GM12878 (cell line): ENCODE data around the gene IMMP2L. TPM values are rescaled to one million over a fixed set of nuclear protein-coding genes. Genes with fewer than 3 reads are reported as not detected.

ENCODE experiments used
- ATAC-seq: fragments of 200-7000 bp; cut with Tn5 transposase; 3 replicates; pipeline ENCODE4 v1.9.1; 2020; ENCODE audit warnings: mild to moderate bottlenecking, moderate library complexity
- BruUV-seq: library from RNA; stranded (reverse); fragments of 400-500 nt; replicated peaks from 2 replicates; lab custom pipeline; 2021; lab: Mats Ljungman, UMichigan
- CTCF ChIA-PET: fragments of 300-600 bp; sonication (Branson Sonifier 250); formaldehyde crosslinking; extraction: SDS; loops from one replicate; lab custom pipeline; 2021; ENCODE audit warnings: inconsistent platforms; lab: Yijun Ruan, JAX
- POLR2A ChIA-PET: fragments of 350-600 bp; formaldehyde crosslinking; extraction: SDS; loops from one replicate; lab custom pipeline; 2021; ENCODE audit warnings: inconsistent platforms; lab: Charles Lee
- RAD21 ChIA-PET: fragments of 300-600 bp; sonication (Branson Sonifier 250); formaldehyde crosslinking; loops from one replicate; lab custom pipeline; 2023; ENCODE audit warnings: antibody characterized with exemption; ENCODE audit not compliant: unreplicated experiment; lab: Charles Lee
- SMC1A ChIA-PET: fragments of 300-600 bp; sonication (Branson Sonifier 250); formaldehyde crosslinking; loops from one replicate; lab custom pipeline; 2023; ENCODE audit not compliant: unreplicated experiment, uncharacterized antibody; lab: Charles Lee
- DNase-seq: peaks from one replicate; pipeline ENCODE4 v3.0.0-alpha.2; 2011; ENCODE audit warnings: low read depth, low spot score
- FAIRE-seq: peaks from 3 replicates; lab custom pipeline; 2011; peaks lifted over from hg19 to GRCh38; lab: Jason Lieb, UNC
- H2AFZ ChIP-seq: 2 replicates; pipeline ENCODE4 v1.6.0; 2011; ENCODE audit warnings: low read depth, low read length, control low read depth; ENCODE audit not compliant: control insufficient read depth
- H3K27ac ChIP-seq: 2 replicates; pipeline ENCODE4 v1.5.1; 2011; ENCODE audit warnings: control low read depth; ENCODE audit not compliant: control insufficient read depth, insufficient read depth
- H3K27me3 ChIP-seq, 2 experiments: replicated peaks in 1 of 2; 2 replicates each; pipeline versions ENCODE4 v1.6.0 to v1.6.1; 2011; ENCODE audit warnings: low read length in 1 of 2; ENCODE audit not compliant: control insufficient read depth in 2 of 2, insufficient read depth in 2 of 2
- H3K36me3 ChIP-seq, 2 experiments: 2 replicates each; pipeline ENCODE4 v1.5.1; 2011; ENCODE audit warnings: low read length in 1 of 2; ENCODE audit not compliant: control insufficient read depth in 2 of 2, insufficient read depth in 2 of 2
- H3K4me1 ChIP-seq: 2 replicates; pipeline ENCODE4 v1.6.1; 2011; ENCODE audit warnings: mild to moderate bottlenecking, low read length, moderate library complexity, mixed read lengths; ENCODE audit not compliant: control insufficient read depth, insufficient read depth
- H3K4me2 ChIP-seq: 2 replicates; pipeline ENCODE4 v1.6.0; 2011; ENCODE audit warnings: control low read depth; ENCODE audit not compliant: control insufficient read depth, insufficient read depth
- H3K4me3 ChIP-seq: fragments of 200-600 bp; sonication (generic); 2 replicates; pipeline ENCODE4 v1.5.1; 2016
- H3K79me2 ChIP-seq: 2 replicates; pipeline ENCODE4 v1.6.0; 2011; ENCODE audit warnings: low read length; ENCODE audit not compliant: control insufficient read depth, insufficient read depth
- H3K9ac ChIP-seq: 2 replicates; pipeline ENCODE4 v1.8.0; 2011; ENCODE audit warnings: low read length, control low read depth, mixed read lengths; ENCODE audit not compliant: control insufficient read depth, insufficient read depth
- H3K9me3 ChIP-seq: replicated peaks from 3 replicates; pipeline ENCODE4 v1.5.1; 2011; ENCODE audit warnings: mild to moderate bottlenecking, low read length; ENCODE audit not compliant: control insufficient read depth, insufficient read depth
- H4K20me1 ChIP-seq: 2 replicates; pipeline ENCODE4 v1.6.0; 2011; ENCODE audit not compliant: control insufficient read depth, insufficient read depth
- ATF3 ChIP-seq: IDR thresholded peaks from 2 replicates; pipeline ENCODE4 v1.6.1; 2011; ENCODE audit warnings: low read depth, mild to moderate bottlenecking, low read length, moderate library complexity, borderline replicate concordance; ENCODE audit errors: extremely low read depth
- HCFC1 ChIP-seq: fragments of 150-350 bp; IDR thresholded peaks from 2 replicates; pipeline ENCODE4 v1.6.1; 2014; ENCODE audit warnings: low read length
- HSF1 ChIP-seq: fragments of 150-350 bp; IDR thresholded peaks from 2 replicates; pipeline ENCODE4 v1.6.1; 2014; ENCODE audit warnings: mild to moderate bottlenecking, low read depth, low read length
- KAT2A ChIP-seq: conservative IDR thresholded peaks from 2 replicates; pipeline ENCODE4 v1.6.1; 2011; ENCODE audit warnings: low read depth, low read length; ENCODE audit not compliant: control insufficient read depth
- MEF2B ChIP-seq: fragments of 450-650 bp; IDR thresholded peaks from 2 replicates; pipeline ENCODE4 v1.6.1; 2018; ENCODE audit warnings: mild to moderate bottlenecking, moderate library complexity; ENCODE audit not compliant: partially characterized antibody, poor library complexity, severe bottlenecking
- NFXL1 ChIP-seq: fragments of 450-650 bp; IDR thresholded peaks from 2 replicates; pipeline ENCODE4 v1.6.1; 2017; ENCODE audit warnings: antibody characterized with exemption, mild to moderate bottlenecking, borderline replicate concordance
- NFYB ChIP-seq: IDR thresholded peaks from 2 replicates; pipeline ENCODE4 v1.6.1; 2011; ENCODE audit warnings: low read depth, mild to moderate bottlenecking, low read length, improper control_type of control experiment, moderate library complexity; ENCODE audit not compliant: insufficient read depth
- NKRF ChIP-seq: fragments of 450-650 bp; conservative IDR thresholded peaks from 2 replicates; pipeline ENCODE4 v1.6.1; 2017; ENCODE audit warnings: mild to moderate bottlenecking, moderate library complexity
- POLR2AphosphoS2 ChIP-seq: IDR thresholded peaks from 2 replicates; pipeline ENCODE4 v1.6.1; 2011; ENCODE audit warnings: low read depth, mild to moderate bottlenecking, low read length, improper control_type of control experiment, moderate library complexity
- POLR2AphosphoS5 ChIP-seq: IDR thresholded peaks from 2 replicates; pipeline ENCODE4 v1.6.1; 2011; ENCODE audit warnings: mild to moderate bottlenecking, low read length, inconsistent platforms
- SKIL ChIP-seq: fragments of 450-650 bp; IDR thresholded peaks from 2 replicates; pipeline ENCODE4 v1.6.1; 2017; ENCODE audit warnings: mild to moderate bottlenecking, low read depth, inconsistent platforms; ENCODE audit not compliant: poor library complexity, severe bottlenecking
- WRNIP1 ChIP-seq: IDR thresholded peaks from 2 replicates; pipeline ENCODE4 v1.6.1; 2011; ENCODE audit warnings: low read depth, low read length, improper control_type of control experiment, borderline replicate concordance
- ZBTB11 ChIP-seq: fragments of 450-650 bp; formaldehyde crosslinking; IDR thresholded peaks from 2 replicates; pipeline ENCODE4 v1.5.0; 2022; ENCODE audit warnings: mild to moderate bottlenecking, missing genetic modification characterization
- ZSCAN29 ChIP-seq: fragments of 450-650 bp; IDR thresholded peaks from 2 replicates; pipeline ENCODE4 v1.6.1; 2017; ENCODE audit warnings: mild to moderate bottlenecking, moderate library complexity
- WGBS: methylation state at CpG from one replicate; pipeline ENCODE4 v1.1.6; 2016; ENCODE audit warnings: low lambda C conversion rate; ENCODE audit not compliant: insufficient replicate concordance, insufficient coverage; ENCODE audit errors: missing lambda C conversion rate; 5-methylcytosine and 5-hydroxymethylcytosine counted together
- in situ Hi-C: fragments of 300-500 bp; cut with MboI; formaldehyde crosslinking; loops from 9 replicates; pipeline ENCODE4 v1.14.3; 2018; ENCODE audit warnings: mixed read lengths
- intact Hi-C: fragments of 100-400 bp; cut with micrococcal nuclease; formaldehyde crosslinking; loops from one replicate; pipeline ENCODE4 v1.14.2; 2022; ENCODE audit not compliant: unreplicated experiment
- polyA plus RNA-seq, 11 experiments: library from polyadenylated mRNA; depleted of rRNA in 4 of 11; unstranded in 6 of 11; stranded (reverse) in 5 of 11; fragments of >200 nt; fragmentation: Nextera tagmentation in 4 of 11; fragmentation: Illumina TruSeq in 1 of 11; extraction: Ambion mirVana in 4 of 11; extraction: Trizol in 1 of 11; gene quantifications; 1 replicate in 1 of 11; 2 replicates in 10 of 11; pipeline versions ENCODE4 v1.2.1 to v1.2.3, GENCODE V29; 2011 to 2016; ENCODE audit warnings: inconsistent platforms in 2 of 11, missing spikeins in 2 of 11, low read depth in 1 of 11
- total RNA-seq, 4 experiments: library from RNA; depleted of rRNA in 3 of 4; stranded (reverse); fragments of >200 nt in 3 of 4; fragmentation: Illumina TruSeq in 1 of 4; extraction: Trizol in 1 of 4; gene quantifications; 2 replicates each; pipeline versions ENCODE4 v1.2.1 to v1.2.3, GENCODE V29; 2013 to 2021

Gene IMMP2L
- total and polyA plus RNA-seq, 10 of the 15 experiments (the other 5 are each of a cell fraction or from before 2014, with no cell fraction given): 12.6 to 46.3 (median 19.6) TPM

- intact Hi-C loops: no loop called here
- Histone ChIP-seq H3K4me2 (no peak overlapping the region), H3K79me2 (no peaks in the 10 kb centered on the region), H2AFZ (no peak overlapping the region), H3K27me3 (no peaks in the 10 kb centered on the region), H3K36me3 (no peaks in the 10 kb centered on the region), H3K4me1 (no peaks in the 10 kb centered on the region), H3K9ac (no peak overlapping the region), H4K20me1 (no peaks in the 10 kb centered on the region), H3K27ac (no peak overlapping the region), H3K4me3 (no peak overlapping the region), H3K9me3 (no peaks in the 10 kb centered on the region)
- DNase-seq: no peak
- no TSS peak for BruUV-seq
- in situ Hi-C loops: no loop called here
- WGBS: 38% methylated on average over 2 of the region's 2 CpGs
- RAD21 ChIA-PET: no interaction called here
- TF ChIP-seq POLR2AphosphoS5 (no peak), HCFC1 (no peak), POLR2AphosphoS2 (no peak), NFYB (no peak), HSF1 (no peak), MEF2B (no peak), WRNIP1 (no peak), KAT2A (no peak), NFXL1 (no peak), ATF3 (no peak), ZBTB11 (CRISPR knock-in tag) (no peak), ZSCAN29 (no peak), SKIL (no peak), NKRF (no peak)
- ATAC-seq: no peak
- peak; percentile 35 for FAIRE-seq
- POLR2A ChIA-PET: no interaction called here
- CTCF ChIA-PET: no interaction called here
- SMC1A ChIA-PET: no interaction called here
These were observed 32.3 kb upstream of the IMMP2L start for GRCh38 chr7:111594602-111595001.
